Spleen (tissue), 7 donors: ENCODE data around the gene IQSEC1.

Experiments used
- CTCF ChIP-seq, 11 experiments: fragments of 200-600 bp in 7 of 11; fragments of 450-650 bp in 4 of 11; sonication (generic) in 4 of 11; IDR thresholded peaks in 8 of 11; conservative IDR thresholded peaks in 3 of 11; 1 replicate in 7 of 11; 2 replicates in 4 of 11; pipeline versions ENCODE4 v1.4.0 to v1.8.0; 2016 to 2021; ENCODE audit warnings: antibody characterized with exemption in 11 of 11, inconsistent platforms in 4 of 11, mild to moderate bottlenecking in 1 of 11
- POLR2AphosphoS5 ChIP-seq, 3 donors: sonication (generic); formaldehyde crosslinking; IDR thresholded peaks; one replicate each; pipeline ENCODE4 v1.5.1; 2017; ENCODE audit warnings: antibody characterized with exemption in 3 of 3
- donor health status: DM: no; HTN: no; CAD: no; lungs with moderate emphysema.
- donor health status: DM: no; HTN: no; CAD: no.
- donor health status: DM: no; HTN: no; CAD: no.

GRCh38 chr3:13004376-13004775 lies 68.9 kb downstream of the IQSEC1 start:
- TF ChIP-seq CTCF (IDR thresholded peaks at IDR 0.05 in 8 of 11, conservative IDR thresholded peaks at IDR 0.05 in 3 of 11) = no peak
- TF ChIP-seq POLR2AphosphoS5 (IDR thresholded peaks at IDR 0.05) = peak in 2 of 3 donors; percentile 27 to 29
